ENCODE results near the gene SLIT3. TPM values are rescaled to one million over a fixed set of nuclear protein-coding genes. Genes with fewer than 3 reads are reported as not detected.

Gene SLIT3
- total RNA-seq, 1 experiment from 2014 or later = 0.92 TPM

- Histone ChIP-seq H2BK15ac (ENCODE audit: low read depth, low read length) (no peak overlapping the region), H2AK5ac (ENCODE audit: insufficient read length, low read length) (no peak overlapping the region), H3K79me2 (ENCODE audit: insufficient read depth, low read length) (no peaks in the 10 kb centered on the region), H3K9me3 (ENCODE audit: control insufficient read depth, low read depth, low read length) (no peaks in the 10 kb centered on the region), H2BK5ac (ENCODE audit: insufficient read length, low read length) (no peak overlapping the region), H3K27me3 (ENCODE audit: insufficient read depth, low read length) (no peaks in the 10 kb centered on the region), H2BK120ac (ENCODE audit: low read depth, low read length, poor library complexity, severe bottlenecking) (no peak overlapping the region), H3K18ac (ENCODE audit: insufficient read length, low read depth, low read length) (no peak overlapping the region), H4K5ac (ENCODE audit: insufficient read length, low read depth, low read length) (no peak overlapping the region), H3K4ac (ENCODE audit: low read depth, low read length) (no peak overlapping the region), H3K56ac (ENCODE audit: insufficient read length, low read depth, low read length) (no peak overlapping the region), H3K23ac (ENCODE audit: insufficient read length, low read depth, low read length) (no peak overlapping the region), H2AFZ (ENCODE audit: low read length) (no peak overlapping the region), H3K4me2 (ENCODE audit: insufficient read depth, insufficient read length, low read length) (no peak overlapping the region), H3K9ac (ENCODE audit: extremely low read depth, insufficient read length, low read length) (no peak overlapping the region), H4K8ac (replicated peaks; ENCODE audit: insufficient read length, low read depth, low read length) (no peak overlapping the region), H2BK20ac (ENCODE audit: low read depth, low read length, poor library complexity, severe bottlenecking) (no peak overlapping the region), H3K4me1 (ENCODE audit: insufficient read depth, low read length) (no peaks in the 10 kb centered on the region), H2BK12ac (ENCODE audit: insufficient read length, low read depth, low read length) (no peak overlapping the region), H4K20me1 (ENCODE audit: control insufficient read depth, insufficient read depth, insufficient read length) (no peaks in the 10 kb centered on the region), H3T11ph (ENCODE audit: low read length) (no peak overlapping the region), H3K23me2 (ENCODE audit: insufficient read length, low read depth, low read length, poor library complexity, severe bottlenecking) (no peaks in the 10 kb centered on the region), H4K91ac (ENCODE audit: insufficient read length, low read depth, low read length) (no peak overlapping the region), H3K79me1 (ENCODE audit: insufficient read depth, low read depth, low read length, poor library complexity, severe bottlenecking) (no peaks in the 10 kb centered on the region), H3K27ac (ENCODE audit: insufficient read length, low read depth, low read length) (no peak overlapping the region), H3K14ac (ENCODE audit: insufficient read depth, low read length) (no peak overlapping the region)
- no peak overlapping the region for H3K4me3 Mint-ChIP-seq
- H3K9me3 Mint-ChIP-seq = no peaks in the 10 kb centered on the region
- peaks cover 6% of the 10 kb centered on the region in 2 experiments for H3K4me1 Mint-ChIP-seq
- H3K27ac Mint-ChIP-seq = no peak overlapping the region
- no peak for TF ChIP-seq CTCF (conservative IDR thresholded peaks at IDR 0.05)
- H3K36me3 Mint-ChIP-seq (ENCODE audit: insufficient read depth in 1 of 3, low read depth in 3 of 3) = no peaks in the 10 kb centered on the region
- no peak for DNase-seq
- WGBS (ENCODE audit: extremely low coverage, insufficient read length, low lambda C conversion rate) = no CpG with 5 or more reads among the region's 4 CpGs
- H3K27me3 Mint-ChIP-seq (ENCODE audit: low read depth) = peaks cover 11% of the 10 kb centered on the region
Observed at GRCh38 chr5:168796000-168796399, 504.9 kb downstream of the SLIT3 start.
